ENCODE results near the gene GYPA. TPM values are rescaled to one million over a fixed set of nuclear protein-coding genes. Genes with fewer than 3 reads are reported as not detected.

GYPA gene
- total and polyA plus RNA-seq, 2 experiments from 2014 or later = not detected

- 87% methylated on average over 2 of the region's 2 CpGs for WGBS (ENCODE audit: low lambda C conversion rate, missing lambda C conversion rate)
- Histone ChIP-seq H3K27ac (no peak overlapping the region), H3K9me3 (ENCODE audit: low read depth) (no peaks in the 10 kb centered on the region), H3K79me2 (no peaks in the 10 kb centered on the region), H4K20me1 (ENCODE audit: insufficient read depth, poor library complexity, severe bottlenecking) (no peaks in the 10 kb centered on the region), H2AFZ (no peak overlapping the region), H3K9me2 (replicated peaks; ENCODE audit: insufficient read depth) (no peaks in the 10 kb centered on the region), H3K4me2 (no peak overlapping the region), H3K4me1 (ENCODE audit: insufficient read depth) (peaks cover 13% of the 10 kb centered on the region), H3K27me3 (no peaks in the 10 kb centered on the region), H3K36me3 (replicated peaks; ENCODE audit: insufficient read depth, low read depth) (no peaks in the 10 kb centered on the region), H3K4me3 (no peak overlapping the region)
- TF ChIP-seq EZH2phosphoT487 (IDR thresholded peaks at IDR 0.05; ENCODE audit: low read depth, severe bottlenecking, unreplicated experiment) (no peak), EZH2 (IDR thresholded peaks at IDR 0.05; ENCODE audit: borderline replicate concordance) (no peak)
- TF ChIP-seq, protein P1, sequence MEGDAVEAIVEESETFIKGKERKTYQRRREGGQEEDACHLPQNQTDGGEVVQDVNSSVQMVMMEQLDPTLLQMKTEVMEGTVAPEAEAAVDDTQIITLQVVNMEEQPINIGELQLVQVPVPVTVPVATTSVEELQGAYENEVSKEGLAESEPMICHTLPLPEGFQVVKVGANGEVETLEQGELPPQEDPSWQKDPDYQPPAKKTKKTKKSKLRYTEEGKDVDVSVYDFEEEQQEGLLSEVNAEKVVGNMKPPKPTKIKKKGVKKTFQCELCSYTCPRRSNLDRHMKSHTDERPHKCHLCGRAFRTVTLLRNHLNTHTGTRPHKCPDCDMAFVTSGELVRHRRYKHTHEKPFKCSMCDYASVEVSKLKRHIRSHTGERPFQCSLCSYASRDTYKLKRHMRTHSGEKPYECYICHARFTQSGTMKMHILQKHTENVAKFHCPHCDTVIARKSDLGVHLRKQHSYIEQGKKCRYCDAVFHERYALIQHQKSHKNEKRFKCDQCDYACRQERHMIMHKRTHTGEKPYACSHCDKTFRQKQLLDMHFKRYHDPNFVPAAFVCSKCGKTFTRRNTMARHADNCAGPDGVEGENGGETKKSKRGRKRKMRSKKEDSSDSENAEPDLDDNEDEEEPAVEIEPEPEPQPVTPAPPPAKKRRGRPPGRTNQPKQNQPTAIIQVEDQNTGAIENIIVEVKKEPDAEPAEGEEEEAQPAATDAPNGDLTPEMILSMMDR (IDR thresholded peaks at IDR 0.05; ENCODE audit: poor library complexity) = no peak
- no peak for DNase-seq (ENCODE audit: low spot score)
Observed at GRCh38 chr4:144183165-144183564, 42.6 kb upstream of the GYPA start.

DNA sequence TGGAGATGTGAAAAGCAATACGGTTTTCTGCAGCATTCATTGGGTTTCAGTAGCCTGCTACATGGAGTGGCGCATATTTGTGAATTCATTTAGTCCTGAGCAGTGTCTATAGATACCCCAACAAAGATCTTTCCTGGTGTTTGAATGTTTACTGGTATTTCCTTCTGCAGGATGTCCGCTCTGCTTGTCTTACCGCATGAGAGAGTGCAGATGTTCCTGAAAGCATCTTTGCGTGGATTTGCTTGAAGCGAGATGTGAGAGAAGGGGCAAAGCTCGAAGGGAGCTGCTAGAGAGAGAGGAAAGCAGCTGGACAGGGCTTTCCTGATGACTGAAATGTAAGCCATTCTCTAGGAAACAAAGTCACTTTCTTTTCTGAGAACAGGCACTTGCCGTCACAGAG, 40.9 kb upstream of the GYPA start:
- WGBS (ENCODE audit: low lambda C conversion rate, missing lambda C conversion rate) = 62% methylated on average over 8 of the region's 8 CpGs

DNA sequence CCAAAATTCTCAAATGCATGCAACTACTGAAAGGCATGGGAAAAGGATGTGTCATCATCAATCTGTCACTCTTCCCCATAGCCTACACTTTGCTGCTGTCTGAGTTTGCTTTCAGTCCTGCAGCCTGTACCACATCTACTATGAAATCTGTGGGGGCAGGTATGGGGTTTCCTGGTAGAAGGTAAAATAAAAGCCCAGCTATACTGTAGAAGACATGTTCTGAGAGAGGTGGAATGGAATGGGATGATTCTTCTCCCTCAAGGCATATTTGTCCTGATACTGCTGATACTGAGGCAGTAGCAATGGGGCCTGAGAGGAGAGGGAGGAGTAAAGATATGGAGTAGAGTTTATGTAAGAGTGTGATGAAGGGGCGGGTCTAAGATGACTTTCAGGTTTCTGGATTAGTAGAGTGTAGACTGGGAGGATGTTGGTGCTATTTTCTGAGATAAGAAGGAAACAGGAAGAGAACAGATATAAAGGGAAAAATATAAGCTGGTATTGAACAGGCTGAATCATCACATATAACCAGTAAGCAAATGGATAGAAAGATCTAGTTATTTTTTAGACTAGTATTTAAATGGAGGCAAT, 38.7 kb upstream of the GYPA start:
- Histone ChIP-seq H3K27me3 (no peaks in the 10 kb centered on the region), H3K9me3 (ENCODE audit: low read depth) (no peaks in the 10 kb centered on the region)

More for the DNA sequence above, 40.9 kb upstream of the GYPA start:
- no peak overlapping the region for H3K4me2 ChIP-seq
- no peaks in the 10 kb centered on the region for H3K9me3 ChIP-seq (ENCODE audit: low read depth)
- H3K4me1 ChIP-seq (ENCODE audit: insufficient read depth) = peaks cover 16% of the 10 kb centered on the region
- H3K36me3 ChIP-seq (replicated peaks; ENCODE audit: insufficient read depth, low read depth) = no peaks in the 10 kb centered on the region
- H4K20me1 ChIP-seq (ENCODE audit: insufficient read depth, poor library complexity, severe bottlenecking) = no peaks in the 10 kb centered on the region
- H3K79me2 ChIP-seq = no peaks in the 10 kb centered on the region
- H2AFZ ChIP-seq = no peak overlapping the region
- no peak overlapping the region for H3K4me3 ChIP-seq
- H3K27ac ChIP-seq = no peak overlapping the region
- DNase-seq (ENCODE audit: low spot score) = no peak
- no peaks in the 10 kb centered on the region for H3K9me2 ChIP-seq (replicated peaks; ENCODE audit: insufficient read depth)
- TF ChIP-seq EZH2phosphoT487 (IDR thresholded peaks at IDR 0.05; ENCODE audit: low read depth, severe bottlenecking, unreplicated experiment) (no peak), EZH2 (IDR thresholded peaks at IDR 0.05; ENCODE audit: borderline replicate concordance) (no peak)
- no peaks in the 10 kb centered on the region for H3K27me3 ChIP-seq

DNA sequence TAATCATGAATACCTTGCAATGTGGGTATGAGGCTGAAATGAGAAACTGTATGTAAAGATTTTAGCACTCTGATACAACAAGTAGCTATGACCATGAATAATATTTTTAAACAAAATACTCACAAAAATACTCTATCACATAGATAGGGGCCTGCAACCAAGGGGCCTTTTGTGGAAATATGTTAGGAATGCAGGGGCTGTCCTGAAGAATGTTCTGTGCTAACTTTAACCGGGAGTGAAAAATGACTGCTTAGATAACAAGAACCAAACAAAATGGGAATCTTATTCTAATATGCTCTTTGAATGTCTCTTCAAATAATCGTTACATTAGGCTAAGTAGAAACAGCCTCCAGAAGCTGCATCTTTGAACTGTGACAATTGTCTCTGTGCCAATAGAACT, 37.9 kb upstream of the GYPA start:
- Histone ChIP-seq H3K27ac (peak overlapping the region; percentile 18), H3K36me3 (replicated peaks; ENCODE audit: insufficient read depth, low read depth) (no peaks in the 10 kb centered on the region), H3K9me3 (ENCODE audit: low read depth) (no peaks in the 10 kb centered on the region), H3K4me3 (no peak overlapping the region), H2AFZ (no peak overlapping the region), H3K9me2 (replicated peaks; ENCODE audit: insufficient read depth) (no peaks in the 10 kb centered on the region), H3K4me2 (no peak overlapping the region), H3K27me3 (no peaks in the 10 kb centered on the region), H3K79me2 (no peaks in the 10 kb centered on the region), H4K20me1 (ENCODE audit: insufficient read depth, poor library complexity, severe bottlenecking) (no peaks in the 10 kb centered on the region), H3K4me1 (ENCODE audit: insufficient read depth) (peaks cover 25% of the 10 kb centered on the region)
- WGBS (ENCODE audit: low lambda C conversion rate, missing lambda C conversion rate) = 8% methylated on average over 2 of the region's 2 CpGs
- no peak for TF ChIP-seq EZH2phosphoT487 (IDR thresholded peaks at IDR 0.05; ENCODE audit: low read depth, severe bottlenecking, unreplicated experiment)
- TF ChIP-seq, protein P1 (IDR thresholded peaks at IDR 0.05; ENCODE audit: poor library complexity) = no peak
- TF ChIP-seq EZH2 (IDR thresholded peaks at IDR 0.05; ENCODE audit: borderline replicate concordance) = no peak
- no peak for DNase-seq (ENCODE audit: low spot score)

More for the DNA sequence above, 38.7 kb upstream of the GYPA start:
- H3K4me2 ChIP-seq = no peak overlapping the region
- no peaks in the 10 kb centered on the region for H3K79me2 ChIP-seq
- H3K4me3 ChIP-seq = no peak overlapping the region
- H2AFZ ChIP-seq = no peak overlapping the region
- no peak overlapping the region for H3K27ac ChIP-seq
- H4K20me1 ChIP-seq (ENCODE audit: insufficient read depth, poor library complexity, severe bottlenecking) = no peaks in the 10 kb centered on the region
- no peak for DNase-seq (ENCODE audit: low spot score)
- no peaks in the 10 kb centered on the region for H3K9me2 ChIP-seq (replicated peaks; ENCODE audit: insufficient read depth)
- H3K4me1 ChIP-seq (ENCODE audit: insufficient read depth) = peaks cover 25% of the 10 kb centered on the region
- WGBS (ENCODE audit: low lambda C conversion rate, missing lambda C conversion rate) = 87% methylated on average over 1 of the region's 1 CpG
- H3K36me3 ChIP-seq (replicated peaks; ENCODE audit: insufficient read depth, low read depth) = no peaks in the 10 kb centered on the region
- TF ChIP-seq EZH2 (IDR thresholded peaks at IDR 0.05; ENCODE audit: borderline replicate concordance) (no peak), EZH2phosphoT487 (IDR thresholded peaks at IDR 0.05; ENCODE audit: low read depth, severe bottlenecking, unreplicated experiment) (no peak)
- TF ChIP-seq, protein P1 (IDR thresholded peaks at IDR 0.05; ENCODE audit: poor library complexity) = no peak
